ENCODE results near the gene TMEM132E.
"Not testable (repeated sequence)": the region's sequence is repeated elsewhere in the genome, so short reads cannot be mapped to it uniquely, and the experiment has no call there.

TMEM132E gene, protein sequence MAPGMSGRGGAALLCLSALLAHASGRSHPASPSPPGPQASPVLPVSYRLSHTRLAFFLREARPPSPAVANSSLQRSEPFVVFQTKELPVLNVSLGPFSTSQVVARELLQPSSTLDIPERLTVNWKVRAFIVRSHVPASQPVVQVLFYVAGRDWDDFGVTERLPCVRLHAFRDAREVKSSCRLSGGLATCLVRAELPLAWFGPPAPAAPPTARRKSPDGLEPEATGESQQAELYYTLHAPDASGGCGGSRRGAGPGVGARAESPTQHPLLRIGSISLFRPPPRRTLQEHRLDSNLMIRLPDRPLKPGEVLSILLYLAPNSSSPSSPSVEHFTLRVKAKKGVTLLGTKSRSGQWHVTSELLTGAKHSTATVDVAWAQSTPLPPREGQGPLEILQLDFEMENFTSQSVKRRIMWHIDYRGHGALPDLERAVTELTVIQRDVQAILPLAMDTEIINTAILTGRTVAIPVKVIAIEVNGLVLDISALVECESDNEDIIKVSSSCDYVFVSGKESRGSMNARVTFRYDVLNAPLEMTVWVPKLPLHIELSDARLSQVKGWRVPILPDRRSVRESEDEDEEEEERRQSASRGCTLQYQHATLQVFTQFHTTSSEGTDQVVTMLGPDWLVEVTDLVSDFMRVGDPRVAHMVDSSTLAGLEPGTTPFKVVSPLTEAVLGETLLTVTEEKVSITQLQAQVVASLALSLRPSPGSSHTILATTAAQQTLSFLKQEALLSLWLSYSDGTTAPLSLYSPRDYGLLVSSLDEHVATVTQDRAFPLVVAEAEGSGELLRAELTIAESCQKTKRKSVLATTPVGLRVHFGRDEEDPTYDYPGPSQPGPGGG (N-terminal part only)

DNA sequence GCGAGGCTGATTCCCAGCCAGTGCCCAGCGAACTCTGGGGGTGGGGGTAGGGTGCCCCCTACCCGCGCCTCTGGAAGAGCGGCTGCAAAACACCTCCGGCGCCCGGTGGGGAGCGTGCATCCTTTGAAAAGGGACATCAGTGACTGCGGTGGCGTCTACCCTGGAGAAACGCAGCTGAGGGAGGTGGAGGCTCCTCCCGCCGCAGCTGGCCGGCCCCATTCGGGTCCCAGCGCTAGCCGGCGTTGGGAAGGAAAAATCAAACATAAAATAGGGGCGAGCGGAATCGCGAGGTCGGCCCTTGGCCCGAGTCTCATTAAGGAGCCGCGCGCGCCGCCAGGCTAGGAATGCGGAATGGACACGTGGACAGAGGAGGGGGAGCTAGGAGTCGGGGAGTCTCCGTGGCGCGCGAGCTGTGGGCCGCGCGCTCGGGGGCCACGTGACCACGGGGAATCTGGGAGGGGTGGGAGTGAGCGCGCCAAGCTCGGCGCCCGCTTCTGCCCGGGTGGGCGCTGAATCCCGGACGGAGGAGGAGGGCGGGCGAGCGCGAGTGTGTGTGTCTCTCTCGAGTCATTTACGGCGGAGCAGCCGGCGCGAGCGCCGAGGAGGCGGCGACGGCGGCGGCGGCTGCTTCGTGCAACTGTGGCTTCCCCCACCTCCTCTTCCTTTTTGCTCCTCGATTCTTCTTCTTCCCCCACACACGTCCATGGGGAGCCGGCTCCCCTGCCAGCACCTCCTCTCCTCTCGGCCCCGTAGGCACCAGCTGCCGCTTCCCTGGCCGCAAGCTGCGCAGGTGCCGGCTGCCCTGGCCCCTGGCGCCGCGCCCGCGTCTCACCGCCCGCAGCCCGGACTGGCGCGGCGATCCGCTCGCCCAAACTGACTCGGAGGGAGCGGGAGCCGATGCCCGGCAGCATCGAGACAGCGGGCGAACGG lies at the start of gene TMEM132E:
TSS of gene TMEM132E (plus strand) at position 566 of the 930 bp plus-strand sequence. CDS start 1,495 bp downstream, outside the sequence.
- peak; percentile 27 for DNase-seq
- peaks cover 9% of the 10 kb centered on the region for H3K4me1 Mint-ChIP-seq
- H3K36me3 Mint-ChIP-seq: no peaks in the 10 kb centered on the region
- no peaks in the 10 kb centered on the region for H3K9me3 Mint-ChIP-seq
- peaks cover 87% of the 10 kb centered on the region for H3K27me3 Mint-ChIP-seq
- H3K4me3 Mint-ChIP-seq: peak within 1 kb of the TSS; percentile 60
- no peak within 1 kb of the TSS for H3K27ac Mint-ChIP-seq
- CTCF ChIA-PET: interaction anchor here (1.0 kb wide), 1 partner anchor 315 kb away, joined by 3 read pairs; no protein-coding TSS in a partner anchor

DNA sequence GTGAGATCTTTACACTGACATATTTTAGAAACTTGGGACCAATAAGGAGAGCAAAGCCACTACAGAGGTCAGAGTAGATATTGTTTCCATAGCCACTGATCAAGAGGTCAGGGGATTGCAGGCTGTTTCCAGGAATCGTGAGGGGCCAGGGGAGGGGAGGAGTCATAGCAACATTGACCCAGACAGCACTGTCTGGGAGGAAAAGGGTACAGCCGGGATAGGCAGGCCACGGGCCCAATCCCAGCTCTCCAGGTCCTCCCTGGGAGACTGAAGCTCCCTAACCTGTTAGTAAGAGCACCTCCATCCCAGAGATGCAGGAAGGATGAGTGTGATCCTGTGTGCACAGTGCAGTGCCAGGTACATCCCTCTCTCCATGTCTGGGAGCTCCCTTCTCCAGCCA lies 48.5 kb upstream of the TMEM132E start:
- CTCF ChIA-PET: interaction anchor here (0.7 kb wide), 1 partner anchor 12 kb away, joined by 3 read pairs; no protein-coding TSS in a partner anchor
- H3K4me1 Mint-ChIP-seq: no peaks in the 10 kb centered on the region
- H3K4me3 Mint-ChIP-seq: no peak overlapping the region
- H3K27me3 Mint-ChIP-seq: peaks cover 28% of the 10 kb centered on the region
- no peak overlapping the region for H3K27ac Mint-ChIP-seq
- DNase-seq: no peak
- no peaks in the 10 kb centered on the region for H3K9me3 Mint-ChIP-seq
- no peaks in the 10 kb centered on the region for H3K36me3 Mint-ChIP-seq

DNA sequence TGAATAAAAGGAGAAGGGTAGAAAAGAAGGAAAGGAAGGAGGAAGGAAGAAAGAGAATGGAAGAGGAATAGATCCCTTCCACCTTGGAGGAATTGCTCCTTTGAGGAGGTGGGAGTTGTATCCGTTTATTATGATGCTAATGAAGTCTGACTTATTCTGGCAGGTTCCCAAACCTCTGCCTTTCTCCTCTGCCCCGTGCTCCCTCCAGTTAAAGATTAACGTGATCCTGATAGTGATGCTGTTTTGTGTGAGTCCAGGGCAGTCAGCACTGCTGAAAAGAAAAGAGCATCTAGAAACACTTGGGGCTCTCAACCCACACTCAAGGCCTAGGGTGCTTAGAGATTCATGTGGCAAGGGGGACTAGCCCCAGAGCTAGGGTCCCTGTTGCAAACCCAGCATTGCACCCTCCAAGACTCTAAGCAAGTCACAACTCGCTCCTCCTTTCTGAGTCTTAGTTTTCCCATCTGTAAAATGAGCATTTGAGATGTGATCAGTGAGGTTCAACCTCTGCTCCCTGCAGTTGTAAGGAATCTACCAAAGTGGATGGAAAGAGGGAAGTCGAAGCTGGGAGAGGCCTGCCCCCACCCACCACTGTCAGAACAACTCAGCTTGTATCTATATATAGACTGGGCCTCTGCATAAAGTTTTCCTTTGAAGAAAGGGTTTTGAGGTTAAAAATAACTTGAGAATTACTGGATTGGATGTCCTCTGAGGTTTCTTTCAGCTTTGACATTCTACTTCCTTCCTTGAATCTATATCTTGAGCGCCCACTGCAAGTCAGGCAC lies 46.9 kb upstream of the TMEM132E start:
- H3K27ac Mint-ChIP-seq: no peak overlapping the region
- DNase-seq: no peak
- H3K36me3 Mint-ChIP-seq: no peaks in the 10 kb centered on the region
- no peaks in the 10 kb centered on the region for H3K4me1 Mint-ChIP-seq
- peaks cover 33% of the 10 kb centered on the region for H3K27me3 Mint-ChIP-seq
- no peaks in the 10 kb centered on the region for H3K9me3 Mint-ChIP-seq
- CTCF ChIA-PET: interaction anchor here (0.7 to 1.7 kb wide), 2 partner anchors 10 to 11 kb away, joined by 3 to 4 read pairs; no protein-coding TSS in a partner anchor
- H3K4me3 Mint-ChIP-seq: no peak overlapping the region

DNA sequence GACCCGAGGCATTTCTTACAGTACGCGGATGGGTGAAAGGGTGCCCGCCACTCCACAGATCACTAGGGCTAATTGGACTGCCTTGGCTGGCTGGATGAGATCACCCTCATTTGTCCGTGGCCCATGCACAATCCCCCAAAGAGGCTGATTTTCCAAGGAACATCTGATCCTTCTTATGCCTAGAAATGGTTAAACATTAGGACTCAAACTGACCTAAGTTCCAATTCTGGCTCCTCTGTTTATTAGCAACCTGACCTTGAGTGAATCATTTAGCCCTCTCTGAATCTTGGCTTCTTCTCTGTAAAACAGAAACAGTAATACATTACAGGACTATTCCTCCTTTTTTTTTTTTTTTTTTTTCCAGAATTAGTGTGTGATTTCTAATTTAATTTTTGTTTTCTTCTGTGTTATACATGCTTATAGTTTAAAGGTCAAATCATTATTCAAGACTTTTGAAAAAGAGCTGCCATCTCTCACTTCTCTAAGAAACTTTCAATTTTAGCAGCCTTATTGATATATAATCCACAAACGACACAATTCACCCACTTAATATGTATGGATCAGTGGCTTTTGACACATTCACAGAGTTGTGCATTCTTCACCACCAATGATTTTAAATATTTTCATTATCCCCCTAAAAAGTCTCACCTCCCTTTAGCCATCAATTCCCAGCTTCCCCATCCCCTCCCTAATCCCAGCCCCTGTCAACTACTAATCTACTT lies 45.4 kb upstream of the TMEM132E start:
- no peak for DNase-seq
- Mint-ChIP-seq H3K4me1 (no peaks in the 10 kb centered on the region), H3K9me3 (no peaks in the 10 kb centered on the region), H3K27me3 (peaks cover 33% of the 10 kb centered on the region), H3K4me3 (no peak overlapping the region), H3K27ac (no peak overlapping the region), H3K36me3 (no peaks in the 10 kb centered on the region)
- CTCF ChIA-PET: interaction anchor here (1.3 kb wide), 1 partner anchor 9 kb away, joined by 4 read pairs; no protein-coding TSS in a partner anchor

DNA sequence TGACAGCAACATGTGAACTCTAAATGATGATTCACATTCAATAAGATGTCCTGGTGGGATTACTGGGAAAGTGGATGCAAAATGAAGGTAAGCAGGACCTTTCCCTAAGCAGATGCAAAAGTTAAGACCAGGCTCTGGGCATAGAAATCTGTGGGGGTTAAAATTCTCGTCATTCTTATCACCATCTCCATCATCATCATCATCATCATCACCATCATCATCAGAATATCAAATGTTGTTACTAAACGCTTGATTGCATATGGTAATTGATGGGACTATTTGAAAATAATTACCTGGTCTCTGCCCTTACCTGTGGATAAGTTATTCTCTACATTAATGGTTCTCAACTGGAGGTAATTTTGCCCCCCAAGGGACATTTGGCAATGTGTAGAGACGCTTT lies 41.9 kb upstream of the TMEM132E start:
- H3K4me1 Mint-ChIP-seq: no peaks in the 10 kb centered on the region
- H3K9me3 Mint-ChIP-seq: no peaks in the 10 kb centered on the region
- peaks cover 39% of the 10 kb centered on the region for H3K27me3 Mint-ChIP-seq
- no peak for DNase-seq
- no peaks in the 10 kb centered on the region for H3K36me3 Mint-ChIP-seq
- CTCF ChIA-PET: no interaction called here
- no peak overlapping the region for H3K27ac Mint-ChIP-seq
- H3K4me3 Mint-ChIP-seq: no peak overlapping the region

DNA sequence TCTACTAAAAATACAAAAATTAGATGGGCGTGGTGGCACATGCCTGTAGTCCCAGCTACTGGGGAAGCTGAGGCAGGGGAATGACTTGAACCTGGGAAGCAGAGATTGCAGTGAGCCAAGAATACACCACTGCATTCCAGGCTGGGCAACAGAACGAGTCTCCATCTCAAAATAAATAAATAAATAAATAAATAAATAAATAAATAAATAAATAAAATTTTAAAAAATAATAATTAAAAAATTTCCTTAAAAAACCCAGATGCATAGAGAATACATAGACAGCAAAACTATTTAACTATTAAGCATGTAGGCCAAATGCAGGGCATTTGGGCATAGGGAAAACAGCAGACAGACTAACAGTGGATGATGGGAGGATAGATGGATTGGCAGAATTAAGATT lies 40.8 kb upstream of the TMEM132E start:
- H3K4me1 Mint-ChIP-seq, H3K9me3 Mint-ChIP-seq, DNase-seq, H3K36me3 Mint-ChIP-seq, H3K27ac Mint-ChIP-seq, H3K4me3 Mint-ChIP-seq, CTCF ChIA-PET: not testable (repeated sequence)
- peaks cover 35% of the 10 kb centered on the region for H3K27me3 Mint-ChIP-seq

DNA sequence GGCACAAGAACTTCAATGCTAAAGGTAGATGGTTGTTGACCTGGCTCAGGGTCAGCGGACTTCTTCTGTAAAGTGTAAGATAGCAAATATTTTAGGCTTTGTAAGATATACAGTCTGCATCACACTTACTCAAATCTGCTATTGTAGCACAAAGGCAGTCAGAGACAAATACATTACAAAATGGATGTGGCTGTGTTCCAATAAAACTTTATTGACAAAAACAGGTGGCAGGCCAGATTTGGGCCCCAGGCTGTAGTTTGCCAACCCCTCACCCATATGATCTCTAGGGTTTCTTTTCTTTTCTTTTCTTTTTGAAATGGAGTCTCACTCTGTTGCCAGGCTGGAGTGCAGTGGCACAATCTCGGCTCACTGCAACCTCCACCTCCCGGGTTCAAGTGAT lies 39.5 kb upstream of the TMEM132E start:
- DNase-seq: no peak
- no peaks in the 10 kb centered on the region for H3K36me3 Mint-ChIP-seq
- peaks cover 42% of the 10 kb centered on the region for H3K27me3 Mint-ChIP-seq
- no peaks in the 10 kb centered on the region for H3K9me3 Mint-ChIP-seq
- no peak overlapping the region for H3K27ac Mint-ChIP-seq
- CTCF ChIA-PET: no interaction called here
- no peaks in the 10 kb centered on the region for H3K4me1 Mint-ChIP-seq
- no peak overlapping the region for H3K4me3 Mint-ChIP-seq

DNA sequence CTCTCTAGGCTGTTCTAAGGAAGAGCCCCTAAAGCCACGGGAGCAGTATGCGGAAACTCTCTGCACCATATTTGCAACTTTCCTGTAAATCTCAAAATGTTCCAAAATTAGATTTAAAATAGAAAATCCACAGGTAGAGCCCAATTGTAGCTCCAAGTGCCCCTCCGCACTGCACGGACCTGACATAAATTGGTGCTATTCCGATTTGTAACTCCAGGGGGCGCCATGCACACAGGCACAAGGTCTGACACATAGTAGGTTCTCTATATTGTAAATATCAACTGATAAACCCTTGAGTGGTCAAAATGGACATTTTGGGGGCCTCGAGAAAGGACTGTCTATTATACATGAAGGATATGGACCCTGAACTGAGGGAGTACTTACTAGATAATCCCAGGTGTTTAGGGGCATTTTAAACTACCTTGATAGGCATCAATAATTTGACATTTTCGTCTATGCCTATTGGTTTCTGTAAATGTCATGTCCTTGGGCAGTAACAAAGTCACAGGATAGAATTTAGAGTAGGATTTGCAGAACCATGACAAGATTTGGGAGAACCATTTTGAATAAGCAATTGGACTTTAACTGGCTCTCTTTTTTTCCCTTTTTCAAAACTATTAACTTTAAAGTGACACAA lies 36.6 kb upstream of the TMEM132E start:
- H3K9me3 Mint-ChIP-seq: no peaks in the 10 kb centered on the region
- peak; percentile 64 for DNase-seq
- no peak overlapping the region for H3K4me3 Mint-ChIP-seq
- H3K4me1 Mint-ChIP-seq: no peaks in the 10 kb centered on the region
- H3K27ac Mint-ChIP-seq: no peak overlapping the region
- H3K36me3 Mint-ChIP-seq: no peaks in the 10 kb centered on the region
- CTCF ChIA-PET: interaction anchor here (0.6 to 1.6 kb wide), 25 partner anchors 9 to 578 kb away, joined by 3 to 13 read pairs (median 3); partner anchors contain the start of genes FNDC8 and RAD51D
- peaks cover 39% of the 10 kb centered on the region for H3K27me3 Mint-ChIP-seq

DNA sequence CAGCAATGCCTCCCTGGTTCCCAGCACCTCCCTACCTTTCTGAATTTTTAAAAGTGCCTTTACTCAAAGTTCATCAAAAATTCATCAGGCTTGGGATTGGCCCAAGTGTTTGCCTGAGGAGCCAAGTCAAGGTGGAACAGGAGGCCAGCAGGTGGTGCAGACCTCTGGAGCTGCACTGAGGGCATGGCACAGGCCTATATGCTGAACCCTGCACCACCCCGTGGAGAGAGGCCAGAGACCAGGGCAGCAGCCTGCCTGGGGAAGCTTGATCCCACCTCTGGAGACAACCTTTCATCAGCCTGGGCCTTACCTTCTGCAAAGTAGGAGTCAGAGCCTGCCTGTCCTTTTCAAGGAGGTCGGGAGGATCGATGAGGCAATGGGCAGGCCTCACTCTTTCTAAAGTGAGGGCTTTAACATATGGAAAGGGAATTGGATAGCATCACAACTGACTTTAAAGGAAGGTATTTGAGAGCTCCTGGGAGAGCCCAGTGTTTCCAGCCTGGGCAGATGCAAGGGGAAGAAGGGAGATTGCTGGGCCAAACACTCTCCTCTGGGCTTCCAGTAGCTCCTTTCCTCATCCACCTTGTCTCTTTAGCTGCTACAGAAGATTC lies 31.8 kb upstream of the TMEM132E start:
- peaks cover 39% of the 10 kb centered on the region for H3K27me3 Mint-ChIP-seq
- H3K9me3 Mint-ChIP-seq: no peaks in the 10 kb centered on the region

DNA sequence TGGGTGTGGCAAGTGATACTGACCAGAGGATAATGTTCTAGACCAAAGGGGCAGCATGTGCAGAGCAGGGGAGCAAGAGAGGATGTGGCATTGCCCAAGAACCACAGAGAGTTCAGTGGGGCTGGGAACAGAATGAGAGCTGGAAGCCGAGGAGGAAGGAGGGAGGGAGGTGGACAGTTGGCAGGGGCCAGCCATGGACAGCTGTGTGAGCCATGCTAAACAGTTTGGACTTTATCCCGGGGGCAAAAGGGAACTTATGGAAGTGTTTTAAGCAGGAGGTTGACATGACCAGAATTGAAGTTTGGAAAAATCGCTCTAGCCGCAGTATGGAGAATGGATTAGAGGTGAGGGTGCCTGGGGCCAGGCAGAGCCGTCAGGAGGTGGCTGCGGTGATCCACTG lies 29.4 kb upstream of the TMEM132E start:
- Mint-ChIP-seq H3K27ac (no peak overlapping the region), H3K4me3 (no peak overlapping the region), H3K9me3 (no peaks in the 10 kb centered on the region), H3K27me3 (peaks cover 30% of the 10 kb centered on the region), H3K36me3 (no peaks in the 10 kb centered on the region), H3K4me1 (no peaks in the 10 kb centered on the region)
- DNase-seq: no peak
- CTCF ChIA-PET: interaction anchor here (1.7 kb wide), 1 partner anchor 570 kb away, joined by 4 read pairs; no protein-coding TSS in a partner anchor

More for the DNA sequence above, 31.8 kb upstream of the TMEM132E start:
- H3K27ac Mint-ChIP-seq: no peak overlapping the region
- H3K36me3 Mint-ChIP-seq: no peaks in the 10 kb centered on the region
- no peak for DNase-seq
- no peak overlapping the region for H3K4me3 Mint-ChIP-seq
- CTCF ChIA-PET: no interaction called here
- no peaks in the 10 kb centered on the region for H3K4me1 Mint-ChIP-seq

DNA sequence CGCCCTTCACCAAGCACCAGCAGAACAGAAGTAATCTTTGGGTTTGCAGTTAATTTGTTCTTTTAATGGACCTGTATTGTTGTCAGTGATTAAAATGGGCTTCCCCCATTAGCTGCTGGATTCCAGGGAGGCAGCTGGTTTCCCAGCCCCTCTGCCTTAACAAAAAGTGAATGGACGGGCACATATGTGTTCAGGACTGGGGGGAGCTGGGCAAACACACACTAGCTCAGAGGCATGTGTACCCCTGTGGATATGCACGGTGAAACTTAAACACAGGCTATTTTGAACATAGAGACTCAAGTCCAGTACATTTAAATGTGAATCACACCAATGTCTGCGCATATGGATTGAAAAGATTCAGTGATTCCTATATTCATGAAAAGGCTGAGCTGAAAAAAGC lies 25.5 kb upstream of the TMEM132E start:
- Mint-ChIP-seq H3K27ac (no peak overlapping the region), H3K9me3 (no peaks in the 10 kb centered on the region), H3K4me3 (no peak overlapping the region), H3K27me3 (peaks cover 19% of the 10 kb centered on the region), H3K4me1 (no peaks in the 10 kb centered on the region), H3K36me3 (no peaks in the 10 kb centered on the region)
- CTCF ChIA-PET: no interaction called here
- DNase-seq: no peak

DNA sequence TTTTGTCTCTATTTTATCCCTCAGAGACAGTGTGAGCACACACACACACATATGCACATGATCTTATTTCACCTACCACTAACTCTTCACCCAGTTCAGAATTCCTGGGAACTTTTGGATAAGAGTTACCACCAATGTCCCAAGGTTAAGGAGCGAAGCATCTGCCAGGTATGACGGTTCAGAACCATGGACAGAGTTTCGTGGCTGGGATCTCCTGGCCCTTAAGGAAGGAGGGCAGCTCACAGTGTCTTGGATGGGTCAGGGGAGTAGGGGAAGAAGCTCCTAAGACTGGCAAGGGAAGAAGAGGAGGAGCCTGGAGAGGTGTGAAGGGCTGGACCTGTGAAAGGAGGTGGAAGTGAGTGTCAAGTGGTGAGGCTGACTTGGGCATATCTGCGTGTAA lies 23.0 kb upstream of the TMEM132E start:
- no peaks in the 10 kb centered on the region for H3K36me3 Mint-ChIP-seq
- H3K4me1 Mint-ChIP-seq: no peaks in the 10 kb centered on the region
- CTCF ChIA-PET: no interaction called here
- H3K27ac Mint-ChIP-seq: no peak overlapping the region
- no peak overlapping the region for H3K4me3 Mint-ChIP-seq
- DNase-seq: peak; percentile 34
- H3K9me3 Mint-ChIP-seq: no peaks in the 10 kb centered on the region
- H3K27me3 Mint-ChIP-seq: peaks cover 8% of the 10 kb centered on the region

All from activated naive CD4-positive, alpha-beta T cell treated with anti-CD3 and anti-CD28 coated beads, Interleukin-2, amount 10 ng/mL, durations not matched to agents 7 days and 5 days (primary cell).